GM19025 (cell line): Measurements from ENCODE around the gene LRRC37B.
"Not testable (repeated sequence)": the region's sequence is repeated elsewhere in the genome, so short reads cannot be mapped to it uniquely, and the experiment has no call there.

Experiments
- ATAC-seq: cut with Tn5 transposase; IDR thresholded peaks from one replicate; pipeline ENCODE4 v1.9.1; 2021; ENCODE audit warnings: mild to moderate bottlenecking, low read depth, moderate library complexity; ENCODE audit not compliant: unreplicated experiment

The LRRC37B gene

DNA sequence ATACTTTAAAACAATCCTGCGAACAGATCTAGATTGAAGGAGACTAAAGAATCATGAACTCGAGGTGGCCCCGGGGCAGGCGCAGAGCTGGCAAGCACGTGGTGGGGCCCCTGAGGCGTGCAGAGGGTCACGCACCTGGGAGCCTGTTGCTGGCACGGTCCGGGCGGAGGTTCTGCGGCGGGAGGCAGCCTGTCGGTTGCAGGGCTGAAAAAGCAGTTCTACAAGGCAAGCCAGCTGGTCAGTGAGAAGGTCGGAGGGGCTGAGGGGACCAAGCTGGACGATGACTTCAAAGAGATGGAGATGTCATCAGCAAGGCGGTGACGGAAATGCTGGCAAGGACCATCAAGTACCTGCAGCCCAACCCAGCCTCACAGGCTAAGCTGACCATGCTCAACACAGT, 33.1 kb downstream of the LRRC37B start:
- ATAC-seq: not testable (repeated sequence)

DNA sequence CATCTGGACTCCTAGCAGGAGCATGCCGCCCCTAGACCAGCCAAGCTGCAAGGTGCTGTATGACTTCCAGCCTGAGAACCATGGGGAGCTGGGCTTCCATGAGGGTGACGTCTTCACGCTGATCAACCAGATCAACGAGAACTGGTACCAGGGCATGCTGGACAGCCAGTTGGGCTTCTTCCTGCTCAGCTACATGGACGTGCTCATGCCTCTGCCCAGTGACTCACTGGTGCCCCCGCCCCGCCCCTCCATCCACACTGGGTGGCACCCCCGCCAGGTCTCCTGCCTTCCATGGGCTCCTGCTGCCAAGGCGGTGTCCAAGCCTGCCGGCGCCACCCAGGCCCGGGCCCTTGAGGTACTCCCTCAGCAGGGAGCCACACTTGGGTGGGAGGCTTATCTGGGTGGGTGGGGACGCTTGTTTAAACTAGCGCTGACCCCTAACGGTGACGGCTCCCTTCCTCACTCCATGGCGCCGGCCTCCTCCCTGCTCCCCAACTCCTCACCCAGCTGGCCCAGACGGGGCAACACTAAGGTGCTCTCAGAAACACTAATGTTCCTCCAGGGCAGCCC, 34.2 kb downstream of the LRRC37B start:
- not testable (repeated sequence) for ATAC-seq

DNA sequence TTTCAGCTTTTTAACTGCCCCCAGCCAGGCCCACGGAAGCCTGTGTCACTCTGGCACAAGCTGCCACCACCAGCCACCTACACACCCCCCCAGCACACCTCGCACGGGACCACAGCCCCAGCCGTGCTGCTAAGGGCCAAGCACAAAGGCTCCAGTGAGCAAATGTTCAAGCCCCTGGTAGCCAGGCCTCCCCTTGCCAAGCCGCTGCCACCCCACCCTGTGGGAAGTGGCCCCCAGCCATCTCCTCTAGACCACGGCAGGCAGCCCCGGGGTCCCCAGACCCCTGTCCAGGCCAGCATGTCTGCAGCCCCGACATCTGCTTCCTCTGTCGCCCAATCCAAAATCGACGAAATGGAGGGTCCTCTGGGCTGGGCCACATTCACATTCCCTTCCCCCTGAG, 35.1 kb downstream of the LRRC37B start:
- not testable (repeated sequence) for ATAC-seq

DNA sequence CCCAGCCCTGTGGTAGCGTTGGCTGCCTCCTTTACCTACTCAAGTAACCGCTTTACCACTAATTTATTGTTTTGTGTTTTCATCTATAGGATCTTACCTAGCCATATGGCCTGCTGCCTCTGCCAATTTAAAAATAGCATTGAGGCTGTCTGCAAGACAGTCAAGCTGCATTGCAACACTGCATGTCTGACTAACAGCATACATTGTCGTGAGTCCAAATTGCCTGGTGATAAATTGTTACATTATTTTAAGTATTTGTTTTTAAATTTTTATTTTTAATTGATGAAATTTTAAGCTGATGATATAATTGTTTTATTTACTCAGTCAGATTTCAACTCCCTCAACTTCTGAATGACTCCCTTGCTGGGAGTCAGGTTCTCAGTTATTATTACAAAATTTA, 38.4 kb downstream of the LRRC37B start:
- not testable (repeated sequence) for ATAC-seq

DNA sequence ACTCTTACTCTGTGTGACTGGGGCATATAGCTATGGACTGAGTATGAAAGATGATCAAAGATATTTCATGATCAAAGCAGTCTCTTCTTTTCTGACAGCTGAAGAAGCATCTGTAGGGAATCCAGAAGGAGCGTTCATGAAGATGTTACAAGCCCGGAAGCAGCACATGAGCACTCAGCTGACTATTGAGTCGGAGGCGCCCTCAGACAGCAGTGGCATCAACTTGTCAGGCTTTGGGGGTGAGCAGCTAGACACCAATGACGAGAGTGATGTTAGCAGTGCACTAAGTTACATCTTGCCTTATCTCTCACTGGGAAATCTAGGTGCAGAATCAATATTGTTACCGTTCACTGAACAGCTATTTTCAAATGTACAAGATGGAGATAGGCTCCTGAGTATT, 40.5 kb downstream of the LRRC37B start:
- not testable (repeated sequence) for ATAC-seq

DNA sequence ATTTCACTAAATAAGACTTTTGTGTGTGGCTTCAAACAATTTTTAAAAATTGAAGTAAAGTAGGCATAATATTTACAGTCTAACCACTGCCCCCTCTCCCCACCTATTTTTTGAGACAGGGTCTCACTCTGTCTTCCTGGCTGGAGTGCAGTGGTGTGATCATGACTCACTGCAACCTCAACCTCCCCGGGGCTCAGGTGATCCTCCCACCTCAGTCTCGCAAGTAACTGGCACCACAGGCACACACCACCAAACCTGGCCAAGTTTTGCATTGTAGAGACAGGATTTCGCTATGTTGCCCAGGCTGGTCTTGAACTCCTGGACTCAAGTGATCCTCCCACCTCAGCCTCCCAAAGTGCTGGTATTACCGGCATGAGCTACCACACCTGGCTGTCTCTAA, 47.8 kb downstream of the LRRC37B start:
- not testable (repeated sequence) for ATAC-seq

DNA sequence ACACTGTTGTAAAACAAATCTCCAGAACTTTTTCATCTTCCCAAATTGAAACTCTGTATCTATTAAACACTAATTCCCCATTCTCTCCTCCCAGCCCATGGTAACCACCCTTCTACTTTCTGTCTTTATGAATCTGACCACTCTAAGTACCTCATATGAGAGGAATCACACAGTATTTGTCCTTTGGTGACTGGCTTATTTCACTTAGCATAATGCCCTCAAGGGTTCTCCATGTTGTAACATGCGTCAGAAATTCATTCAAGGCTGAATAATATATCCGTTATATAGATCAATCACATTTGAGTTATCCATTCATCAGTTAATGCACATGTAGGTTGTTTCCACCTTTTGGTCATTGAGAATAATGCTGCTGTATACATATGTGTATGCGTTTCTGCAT, 48.2 kb downstream of the LRRC37B start:
- not testable (repeated sequence) for ATAC-seq

DNA sequence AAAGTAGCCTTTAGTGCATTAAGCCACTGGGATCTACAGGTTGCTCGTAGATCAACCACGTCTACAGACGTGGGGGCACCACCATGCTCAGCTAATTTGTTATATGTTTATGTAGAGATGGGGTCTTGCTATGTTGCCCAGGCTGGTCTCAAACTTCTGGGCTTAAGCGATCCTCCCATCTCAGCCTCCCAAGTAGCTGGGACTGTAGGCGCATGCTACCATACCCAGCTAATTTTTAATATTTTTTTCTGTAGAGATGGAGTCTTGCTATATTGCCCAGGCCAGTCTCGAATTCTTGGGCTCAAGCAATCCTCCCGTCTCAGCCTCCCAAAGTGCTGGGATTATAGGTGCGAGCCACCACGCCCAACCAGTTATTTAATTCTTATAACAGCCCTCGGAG, 49.3 kb downstream of the LRRC37B start:
- not testable (repeated sequence) for ATAC-seq

DNA sequence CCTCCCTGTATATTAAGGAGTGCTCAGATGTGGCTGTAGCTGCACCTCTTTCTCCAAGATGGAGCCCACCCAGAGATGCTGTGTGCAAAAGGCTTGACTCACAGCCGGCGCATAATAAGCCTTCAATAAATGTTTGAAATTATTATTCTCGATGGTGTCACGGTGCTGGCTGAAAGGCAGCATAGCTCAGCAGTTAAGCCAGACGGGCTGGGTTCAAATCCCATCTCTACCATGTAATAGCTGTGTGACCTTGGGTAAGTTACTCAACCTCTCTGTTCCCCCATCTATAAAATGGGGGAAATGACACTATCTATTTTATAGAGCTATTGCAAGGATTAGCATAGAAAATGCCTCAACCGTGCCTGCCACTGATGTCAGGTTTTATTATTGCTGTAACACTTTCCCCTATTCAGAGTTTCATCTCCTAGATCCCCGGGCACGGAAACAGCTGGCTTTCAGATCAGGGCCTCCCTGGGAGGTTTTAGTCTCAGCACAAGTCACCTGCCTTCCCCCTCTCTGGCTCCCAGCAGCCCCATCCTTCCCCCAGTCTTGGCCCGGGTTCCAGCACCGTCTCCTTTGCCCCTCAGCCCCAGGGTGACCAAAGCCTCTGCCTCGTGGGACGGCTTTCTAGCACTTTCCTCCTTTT, 50.4 kb downstream of the LRRC37B start:
- not testable (repeated sequence) for ATAC-seq

DNA sequence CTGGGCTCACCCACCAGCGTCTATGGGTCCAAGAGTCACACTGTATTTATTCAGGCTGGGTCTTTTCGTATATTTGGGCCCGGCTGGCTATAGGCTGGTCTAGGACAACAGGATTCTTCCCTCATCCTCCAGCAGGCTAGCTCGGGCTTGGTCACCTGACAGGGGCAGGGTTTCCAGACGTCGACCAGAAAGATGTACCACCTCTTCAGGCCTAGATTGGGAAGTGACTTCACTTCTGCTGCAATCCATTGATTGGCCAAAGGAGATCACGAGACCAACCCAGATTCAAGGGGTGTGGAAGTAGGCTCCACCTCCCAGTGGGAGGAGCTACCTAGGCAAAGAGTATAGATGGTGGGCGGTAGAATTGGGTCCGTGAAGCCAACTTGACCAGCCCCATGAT, 53.5 kb downstream of the LRRC37B start:
- not testable (repeated sequence) for ATAC-seq

DNA sequence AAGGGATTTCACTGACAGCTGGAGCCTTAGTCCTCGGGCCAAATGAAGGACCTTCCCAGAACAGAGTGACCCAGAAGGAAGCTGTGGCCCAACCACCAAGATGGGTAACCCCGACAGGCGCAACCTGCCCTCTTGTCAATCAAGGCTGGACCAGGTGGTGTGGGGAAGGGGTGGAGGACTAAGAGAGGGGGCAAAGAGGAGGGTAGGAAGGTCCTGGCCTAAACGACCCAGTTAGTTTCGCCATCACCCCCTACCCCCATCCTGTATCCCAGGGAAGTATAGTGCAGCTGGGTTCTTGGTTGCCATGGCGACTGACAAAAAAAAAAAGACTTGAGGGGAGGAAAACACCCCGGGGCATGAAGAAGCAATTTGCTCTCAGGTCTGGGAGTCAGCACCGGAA, 54.7 kb downstream of the LRRC37B start:
- not testable (repeated sequence) for ATAC-seq

DNA sequence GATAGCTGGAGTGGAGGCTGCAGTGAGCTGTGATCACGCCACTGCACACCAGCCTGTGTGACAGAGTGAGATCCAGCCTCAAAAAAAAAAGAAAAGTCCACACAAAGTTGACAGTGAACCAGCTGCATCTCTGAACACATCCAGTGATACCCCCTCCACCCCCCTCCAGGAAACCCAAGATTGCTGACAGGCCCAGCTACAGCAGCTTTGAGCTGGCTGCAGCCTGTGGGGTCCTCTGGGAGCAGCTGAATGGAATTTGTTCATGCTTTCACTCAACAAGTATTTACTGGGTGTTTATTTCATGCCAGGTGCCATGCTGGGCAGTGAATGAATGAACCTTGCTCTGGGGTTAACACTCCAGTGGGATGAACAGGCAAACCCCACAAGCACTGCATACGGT, 56.9 kb downstream of the LRRC37B start:
- ATAC-seq: not testable (repeated sequence)

DNA sequence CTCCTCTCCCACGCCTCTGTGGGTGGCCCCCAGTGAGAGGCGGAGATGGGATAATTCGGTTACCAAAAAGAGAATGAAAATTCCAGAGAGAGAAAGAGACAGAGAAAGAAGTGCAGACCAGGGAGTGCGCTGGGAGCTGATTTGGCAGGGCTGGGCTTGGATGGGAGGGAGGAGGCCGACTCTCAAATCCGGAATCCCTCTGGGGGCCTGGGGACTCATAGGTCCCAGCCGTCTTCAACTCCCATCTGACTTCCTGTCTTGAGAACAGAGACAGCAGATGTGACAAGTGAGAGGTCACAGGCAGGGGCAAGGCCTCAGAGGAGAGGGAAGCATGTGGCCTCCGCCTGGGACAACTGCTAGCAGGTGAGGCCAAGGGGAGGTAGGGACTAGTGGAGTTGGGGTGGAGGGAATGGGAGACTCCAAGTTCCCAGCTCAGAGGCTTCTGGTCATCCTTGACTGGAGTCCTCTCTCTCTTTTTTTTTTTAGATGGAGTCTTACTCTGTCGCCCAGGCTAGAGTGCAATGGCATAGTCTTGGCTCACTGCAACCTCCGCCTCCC, 59.0 kb downstream of the LRRC37B start:
- ATAC-seq: not testable (repeated sequence)

DNA sequence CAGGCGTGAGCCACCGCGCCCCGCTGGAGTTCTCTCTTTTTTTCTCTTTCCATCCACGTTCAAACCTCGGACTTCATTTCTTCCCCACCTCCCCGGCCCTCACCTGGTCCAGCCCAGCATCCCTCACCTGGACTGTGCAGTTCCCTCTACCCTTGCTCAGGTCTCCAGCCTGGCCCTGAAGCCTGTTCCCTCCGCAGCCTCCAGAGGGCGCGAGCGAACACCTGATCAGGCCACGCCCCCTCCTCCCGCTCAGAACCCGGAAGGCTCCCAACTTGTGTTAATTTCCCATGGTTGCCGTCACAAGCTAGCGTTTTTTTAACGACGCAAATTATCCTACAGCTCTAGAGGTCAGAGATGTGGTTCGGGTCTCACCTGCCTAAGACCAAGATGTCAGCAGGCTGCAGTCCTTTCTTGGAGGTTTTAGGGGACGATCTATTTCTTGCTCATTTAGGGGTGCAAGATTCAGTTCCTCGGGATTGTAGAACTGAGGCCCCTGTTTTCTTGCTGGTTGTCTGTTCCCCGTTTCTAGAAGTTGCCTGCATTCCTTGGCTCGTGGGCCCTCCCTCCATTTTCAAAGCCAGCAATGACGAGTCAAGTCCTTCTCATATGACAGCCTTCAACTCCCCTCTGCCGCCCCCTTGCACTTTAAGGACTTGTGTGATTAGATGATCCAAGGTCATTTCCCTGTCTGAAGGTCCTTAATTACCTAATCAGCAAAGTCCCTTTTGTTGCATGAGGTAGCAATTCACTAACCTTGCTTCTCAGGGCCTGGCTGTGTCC, 59.9 kb downstream of the LRRC37B start:
- not testable (repeated sequence) for ATAC-seq

DNA sequence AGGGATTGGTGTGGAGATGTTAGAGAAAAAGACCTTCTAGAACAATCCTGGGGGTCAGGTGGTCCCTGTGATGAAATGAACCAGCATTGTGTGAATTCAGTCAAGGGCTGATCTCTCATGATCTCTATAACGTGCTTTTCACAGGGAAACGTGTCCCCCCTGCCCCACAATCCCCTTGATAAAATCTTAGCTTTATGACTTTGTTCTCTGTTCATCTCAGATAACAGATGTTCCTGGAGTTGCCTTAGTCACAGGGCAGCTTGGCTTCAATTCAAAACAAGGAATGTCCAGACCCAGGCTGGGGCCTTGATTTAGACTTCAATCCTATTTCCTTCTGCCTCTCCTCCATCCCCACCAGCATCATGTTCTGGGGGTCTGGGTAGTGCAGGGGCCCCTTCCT, 61.9 kb downstream of the LRRC37B start:
- ATAC-seq: not testable (repeated sequence)

DNA sequence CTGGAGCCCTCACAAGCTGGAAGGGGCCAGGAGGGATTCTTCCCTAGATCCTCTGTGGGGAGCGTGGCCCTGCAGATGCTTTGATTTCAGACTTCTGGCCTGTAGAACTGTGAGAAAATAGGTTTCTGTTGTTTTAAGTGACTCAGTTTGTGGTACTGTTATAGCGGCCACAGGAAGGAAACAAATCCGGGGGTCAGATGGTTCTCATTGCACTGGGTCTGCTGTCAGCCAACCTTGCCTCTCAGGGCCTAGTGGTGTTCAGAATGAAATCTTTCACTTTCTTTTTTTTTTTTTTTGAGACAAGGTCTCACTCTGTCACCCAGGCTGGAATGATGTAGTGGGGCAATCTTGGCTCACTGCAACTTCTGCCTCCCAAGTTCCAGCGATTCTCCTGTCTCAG, 64.8 kb downstream of the LRRC37B start:
- not testable (repeated sequence) for ATAC-seq

DNA sequence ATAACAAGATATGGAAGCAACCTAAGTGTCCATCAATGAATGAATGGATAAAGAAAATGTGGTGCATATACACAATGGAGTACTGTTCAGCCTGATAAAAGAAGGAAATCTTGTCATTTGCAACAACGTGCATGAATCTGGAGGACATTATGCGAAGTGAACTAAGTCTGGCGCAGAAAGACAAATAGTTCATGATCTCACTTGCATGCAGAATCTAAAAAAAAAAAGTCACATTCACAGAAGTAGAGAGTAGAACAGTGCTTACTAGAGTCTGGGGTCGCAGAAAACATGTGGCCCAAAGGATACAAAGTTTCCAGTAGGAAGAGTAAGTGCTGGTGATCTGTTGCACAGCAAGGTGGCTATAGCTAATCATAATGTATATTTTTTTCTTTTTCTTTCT, 65.9 kb downstream of the LRRC37B start:
- ATAC-seq: not testable (repeated sequence)

DNA sequence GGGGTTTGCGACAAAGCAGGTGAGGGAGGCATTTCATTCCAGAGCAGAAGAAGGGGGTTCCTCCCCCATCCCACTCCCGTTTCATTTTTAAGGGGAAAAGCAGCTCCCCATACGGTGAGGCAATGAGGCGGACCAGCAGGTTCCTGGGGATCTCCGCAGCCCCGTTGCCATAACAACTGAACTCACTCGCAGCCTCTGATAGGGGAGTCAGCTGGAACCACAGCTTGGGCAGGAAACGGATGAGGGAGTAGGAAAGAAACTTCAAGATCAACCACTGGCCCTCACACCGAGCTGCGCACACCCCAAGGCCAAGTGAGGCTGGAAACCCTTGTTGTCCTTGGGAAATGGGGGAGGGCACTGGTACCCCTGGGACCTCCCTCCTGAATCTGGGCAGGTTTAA, 72.6 kb downstream of the LRRC37B start:
- peak; percentile 83 for ATAC-seq

DNA sequence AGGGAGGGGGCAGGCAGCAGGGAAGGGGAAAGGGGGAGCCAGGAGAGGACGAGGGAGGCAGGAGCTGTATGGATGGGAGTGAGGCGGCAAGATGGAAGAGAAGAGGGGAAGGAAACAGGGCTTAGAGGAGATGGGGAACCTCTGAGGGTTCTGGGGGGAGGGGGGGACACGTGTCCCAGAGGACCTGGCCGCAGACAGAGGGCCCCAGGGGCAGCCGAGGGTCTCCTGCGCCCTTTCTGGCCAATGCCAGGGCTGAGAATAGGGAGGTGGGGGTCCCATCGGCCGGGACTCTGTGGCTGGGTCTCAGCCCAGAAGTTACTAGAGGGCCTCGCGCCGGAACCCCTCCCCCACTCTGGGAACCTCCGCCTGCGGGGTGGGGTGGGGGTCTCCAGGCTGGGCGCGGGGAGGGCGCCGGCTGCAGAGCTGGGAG, 76.4 kb downstream of the LRRC37B start:
- ATAC-seq: not testable (repeated sequence)

DNA sequence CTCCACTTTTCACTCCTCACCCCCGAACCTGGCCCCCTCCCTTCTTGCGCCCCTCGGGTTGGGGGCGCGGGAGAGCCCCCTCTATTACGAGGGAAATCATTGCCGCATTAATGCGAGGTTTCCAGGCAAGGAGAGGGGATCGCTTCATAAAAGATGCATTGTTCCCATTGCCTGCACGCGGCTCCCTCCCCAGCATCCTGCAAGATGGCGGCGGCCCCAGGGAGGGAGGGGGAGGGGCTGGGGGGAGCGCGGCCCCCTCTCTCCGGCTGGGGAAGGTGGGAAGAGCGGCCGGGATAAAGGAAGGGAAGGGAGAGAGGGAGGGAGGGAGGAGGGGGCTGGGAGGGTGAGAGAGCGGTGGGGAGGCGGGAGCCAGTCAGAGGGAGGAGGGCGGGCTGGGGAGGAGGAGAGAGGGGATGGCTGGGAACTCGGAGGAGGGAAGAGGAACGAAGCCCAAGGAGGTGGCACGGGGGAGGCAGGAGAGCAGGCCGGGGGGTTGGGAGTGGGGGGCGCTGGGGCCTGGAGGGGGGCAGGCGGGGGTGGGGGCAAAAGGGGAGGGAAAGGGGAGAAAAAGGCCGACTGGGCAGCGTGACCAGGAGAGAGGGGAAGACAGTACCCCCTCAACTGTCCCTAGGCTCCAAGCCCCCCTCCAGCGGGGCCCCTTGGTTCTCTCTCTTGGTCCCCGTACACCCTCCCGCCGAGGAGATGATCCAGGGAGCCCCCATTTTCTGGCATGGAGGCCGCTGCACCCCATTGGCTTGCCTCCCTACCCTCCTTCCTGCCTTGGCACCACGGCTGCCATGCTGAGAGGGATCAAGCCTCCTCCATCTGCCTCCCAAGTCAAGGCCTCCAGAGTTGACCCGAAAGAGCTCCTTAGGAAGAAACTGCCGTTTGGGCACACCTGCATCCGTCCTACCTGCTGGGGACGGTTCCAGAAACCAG, 77.1 kb downstream of the LRRC37B start:
- not testable (repeated sequence) for ATAC-seq
